H1 (cell line): ENCODE results near the gene NLRC5. TPM values are rescaled to one million over a fixed set of nuclear protein-coding genes. Genes with fewer than 3 reads are reported as not detected.

ENCODE experiments used
- RXRA ChIP-seq: IDR thresholded peaks from 2 replicates; pipeline ENCODE4 v1.6.1; 2011; ENCODE audit warnings: low read depth, mild to moderate bottlenecking, low read length, moderate library complexity; ENCODE audit not compliant: insufficient read depth
- SAP30 ChIP-seq: fragments of 300-600 bp; sonication (generic); IDR thresholded peaks from 2 replicates; pipeline ENCODE4 v1.7.1; 2012; ENCODE audit warnings: low read length, moderate library complexity, mild to moderate bottlenecking, inconsistent platforms; ENCODE audit not compliant: insufficient read depth, insufficient replicate concordance
- SRF ChIP-seq: IDR thresholded peaks from 2 replicates; pipeline ENCODE4 v1.6.1; 2011; ENCODE audit warnings: mild to moderate bottlenecking, low read depth, low read length, moderate library complexity
- polyA plus RNA-seq, 7 experiments: library from polyadenylated mRNA; depleted of rRNA in 3 of 7; stranded (reverse) in 5 of 7; unstranded in 2 of 7; fragments of >200 nt in 5 of 7; fragments of 200-250 nt in 2 of 7; gene quantifications; 1 replicate in 5 of 7; 2 replicates in 1 of 7; 4 replicates in 1 of 7; pipeline versions ENCODE4 v1.2.1 to v1.2.3, GENCODE V29; 2011 to 2013; ENCODE audit warnings: missing spikeins in 2 of 7, mixed read lengths in 2 of 7
- total RNA-seq: library from RNA; stranded (reverse); fragmentation: NEBNext Ultra II Directional; extraction: Animal tissue kit (Norgen Biotek cat#: 25700); gene quantifications from 2 replicates; pipeline ENCODE4 v1.2.1, GENCODE V29; 2021

The NLRC5 gene
- total and polyA plus RNA-seq, 2 of the 8 experiments (the other 6 are each of a cell fraction or from before 2014, with no cell fraction given): 2.2 to 3.2 TPM

GRCh38 chr16:57007050-57007449 lies 17.7 kb downstream of the NLRC5 start (continued):
- TF ChIP-seq SRF (no peak), RXRA (no peak), SAP30 (no peak)
